Erythroblast (primary cell): Measurements from ENCODE around the gene TMEM198.

Experiments used
- DNase-seq, 2 experiments: peaks; one replicate each; lab custom pipeline; 2025; lab: John Stamatoyannopoulos, UW
- GATA1 ChIP-seq: IDR thresholded peaks from 2 replicates; pipeline ENCODE4 v1.6.1; 2011; ENCODE audit warnings: low read depth, mild to moderate bottlenecking, control low read depth, low read length, moderate library complexity
- POLR2A ChIP-seq: IDR thresholded peaks from 2 replicates; pipeline ENCODE4 v1.6.1; 2011; ENCODE audit warnings: mild to moderate bottlenecking, low read length

The TMEM198 gene

DNA sequence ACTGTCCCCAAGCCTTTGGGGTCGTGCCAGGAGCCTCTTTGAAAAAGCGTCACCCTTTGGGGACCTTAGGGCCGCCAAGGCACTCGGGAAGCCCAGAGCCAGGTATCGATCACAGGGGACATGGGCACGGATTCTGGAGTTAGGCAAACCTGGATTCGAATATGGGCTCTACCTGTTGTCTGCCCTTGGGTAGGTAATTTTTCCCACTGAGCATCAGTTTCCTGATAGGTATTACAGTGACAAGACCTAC lies 9.3 kb downstream of the TMEM198 start:
- no peak for TF ChIP-seq GATA1
- TF ChIP-seq POLR2A = no peak
- no peak for DNase-seq

DNA sequence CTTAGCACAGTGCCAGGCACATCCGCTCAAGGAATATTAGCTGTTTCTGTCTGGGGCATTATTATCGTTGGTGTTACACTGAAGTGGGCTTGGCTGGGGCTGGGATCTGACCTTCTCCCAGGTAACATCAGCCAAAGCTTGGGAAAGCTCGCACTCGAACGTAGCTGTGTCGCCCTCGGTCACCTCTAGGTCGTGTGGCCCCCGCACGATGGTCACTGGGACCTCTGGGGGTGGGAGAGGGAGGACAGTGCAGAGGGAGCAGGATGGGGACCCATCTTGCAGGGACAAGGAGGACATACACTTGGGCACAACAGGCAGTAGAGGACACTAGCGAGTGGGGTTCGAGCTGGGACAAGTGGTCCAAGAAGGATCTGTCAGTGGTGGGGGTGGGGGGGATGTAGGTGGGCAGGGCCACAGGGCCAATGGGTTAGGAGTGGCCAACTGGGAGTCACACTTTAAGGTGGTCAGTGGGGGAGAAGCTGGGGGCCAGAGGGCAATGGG lies 9.7 kb downstream of the TMEM198 start:
- TF ChIP-seq POLR2A (no peak), GATA1 (no peak)
- no peak for DNase-seq

DNA sequence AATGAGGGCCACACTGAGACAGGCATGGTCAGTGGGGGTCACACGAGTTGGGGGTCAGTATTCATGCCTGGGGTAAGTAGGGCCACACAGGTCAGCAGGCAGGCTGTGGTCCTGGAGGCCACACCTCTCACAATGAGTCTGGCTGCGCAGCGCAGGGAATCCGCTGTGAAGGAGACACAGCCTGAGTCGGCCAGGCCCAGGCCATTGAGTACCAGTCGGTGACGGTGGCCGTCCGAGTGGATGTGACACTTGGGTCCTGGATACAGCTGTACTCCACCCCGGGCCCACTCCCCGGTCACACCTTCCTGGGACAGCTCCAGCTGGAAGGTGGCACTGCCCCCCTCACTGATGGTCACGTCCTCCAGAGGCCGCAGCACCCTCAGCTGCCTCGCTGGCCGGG lies 10.5 kb downstream of the TMEM198 start:
- TF ChIP-seq POLR2A (no peak), GATA1 (no peak)
- DNase-seq = no peak

DNA sequence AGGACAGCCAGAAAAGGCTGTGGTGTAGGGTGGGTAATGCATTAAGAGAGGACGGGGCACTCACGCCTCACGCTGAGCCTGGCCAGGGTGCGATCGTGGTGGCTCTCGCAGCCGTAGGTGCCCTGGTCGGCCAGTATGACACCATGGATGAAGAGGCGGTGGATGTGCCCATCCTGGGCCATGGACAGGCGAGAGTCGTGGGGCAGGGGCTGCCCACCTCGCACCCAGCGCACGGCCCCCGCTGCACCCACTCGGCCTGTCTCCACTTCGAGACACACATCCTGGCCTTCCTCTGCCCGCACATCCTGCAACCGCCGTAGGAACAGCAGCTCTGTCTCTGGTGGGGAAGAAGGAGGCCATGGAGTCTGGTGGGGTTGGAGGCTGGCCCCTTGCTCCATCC lies 12.1 kb downstream of the TMEM198 start:
- no peak for DNase-seq
- TF ChIP-seq POLR2A = no peak
- TF ChIP-seq GATA1 = no peak

DNA sequence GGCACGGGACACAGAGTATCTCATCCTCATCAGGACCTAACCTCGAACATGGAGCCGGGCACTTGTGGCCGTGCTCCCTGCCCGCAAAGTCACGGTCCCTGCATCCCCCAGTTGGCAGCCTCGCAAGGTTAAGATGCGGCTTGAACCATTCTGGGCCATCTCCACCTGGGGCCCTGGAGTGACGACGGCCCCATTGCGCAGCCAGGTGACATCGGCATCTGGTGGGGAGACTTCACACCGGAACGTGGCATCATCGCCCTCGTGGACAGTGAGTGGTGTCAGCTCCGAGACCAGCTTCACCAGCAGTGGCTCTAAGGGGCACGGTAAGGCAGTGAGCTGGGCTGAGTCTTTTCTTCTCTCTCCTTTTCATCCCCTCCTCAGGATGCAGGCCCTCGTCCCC lies 12.6 kb downstream of the TMEM198 start:
- DNase-seq = no peak
- TF ChIP-seq POLR2A = no peak
- TF ChIP-seq GATA1 = no peak

DNA sequence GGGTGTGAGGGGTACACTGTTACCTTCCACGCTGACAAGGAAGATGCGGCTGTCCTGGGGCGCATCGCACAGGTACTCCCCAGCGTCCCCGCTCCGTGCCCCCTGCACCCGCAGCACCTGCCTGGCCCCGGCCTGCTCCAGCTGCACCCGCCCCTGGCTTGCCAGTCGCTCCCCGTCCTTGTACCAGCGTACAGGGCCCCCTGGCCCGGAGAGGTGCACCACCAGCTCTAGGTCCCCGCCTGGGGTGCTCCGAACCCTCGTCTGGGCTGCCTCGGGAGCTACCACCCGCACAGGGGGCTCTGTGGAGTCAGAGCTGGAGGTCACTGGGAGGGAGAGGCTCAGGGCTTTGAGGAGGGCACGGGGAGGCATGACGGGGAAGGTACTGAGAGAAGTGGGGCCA lies 13.5 kb downstream of the TMEM198 start:
- TF ChIP-seq POLR2A (no peak), GATA1 (no peak)
- DNase-seq = no peak

DNA sequence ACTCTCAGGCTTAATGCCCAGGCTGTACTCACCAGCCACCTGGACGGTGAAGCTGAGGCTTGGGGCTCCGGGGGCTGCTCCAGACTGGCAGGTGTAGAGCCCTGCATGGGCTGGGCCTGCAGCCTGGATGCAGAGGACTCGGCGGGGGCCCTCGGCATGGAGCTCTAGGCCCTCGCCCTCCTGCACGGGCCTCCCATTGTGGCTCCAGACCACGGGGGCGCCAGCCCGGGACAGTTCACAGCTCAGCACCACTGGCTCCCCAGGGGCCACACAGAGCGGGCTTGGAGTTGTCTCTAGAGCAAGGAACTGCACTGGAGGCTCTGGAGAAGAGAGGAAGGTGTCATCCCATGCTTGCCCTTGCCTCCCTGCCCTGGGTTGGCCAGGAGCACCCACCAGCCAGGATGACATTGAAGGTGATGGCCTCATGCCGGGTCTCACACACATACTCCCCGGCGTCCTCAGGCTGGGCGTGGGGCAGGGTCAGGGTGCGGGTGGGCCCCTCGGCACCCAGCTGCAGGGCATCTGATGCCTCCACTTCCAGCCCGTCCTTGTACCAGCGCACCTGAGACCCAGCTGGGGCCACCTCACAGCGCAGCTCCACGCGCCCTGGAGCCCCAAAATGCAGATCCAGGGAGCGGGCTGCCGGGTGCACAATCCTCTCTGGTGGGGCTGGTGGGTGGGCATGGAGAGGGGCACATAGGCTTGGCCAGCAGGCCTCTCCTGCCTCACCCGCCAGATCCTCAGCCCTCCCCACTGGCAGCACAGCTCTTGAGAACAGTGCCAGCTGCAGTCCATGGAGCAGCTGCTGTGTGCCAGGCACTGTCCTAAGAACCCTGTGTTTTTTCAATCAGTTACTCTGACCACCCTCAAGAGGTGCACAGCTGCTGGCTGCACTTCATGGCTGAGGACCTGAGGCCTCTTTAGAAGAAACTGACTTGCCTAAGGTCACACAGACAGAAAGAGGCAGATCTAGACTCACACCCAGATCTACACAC lies 14.3 kb downstream of the TMEM198 start:
- DNase-seq = no peak
- no peak for TF ChIP-seq POLR2A
- TF ChIP-seq GATA1 = no peak

DNA sequence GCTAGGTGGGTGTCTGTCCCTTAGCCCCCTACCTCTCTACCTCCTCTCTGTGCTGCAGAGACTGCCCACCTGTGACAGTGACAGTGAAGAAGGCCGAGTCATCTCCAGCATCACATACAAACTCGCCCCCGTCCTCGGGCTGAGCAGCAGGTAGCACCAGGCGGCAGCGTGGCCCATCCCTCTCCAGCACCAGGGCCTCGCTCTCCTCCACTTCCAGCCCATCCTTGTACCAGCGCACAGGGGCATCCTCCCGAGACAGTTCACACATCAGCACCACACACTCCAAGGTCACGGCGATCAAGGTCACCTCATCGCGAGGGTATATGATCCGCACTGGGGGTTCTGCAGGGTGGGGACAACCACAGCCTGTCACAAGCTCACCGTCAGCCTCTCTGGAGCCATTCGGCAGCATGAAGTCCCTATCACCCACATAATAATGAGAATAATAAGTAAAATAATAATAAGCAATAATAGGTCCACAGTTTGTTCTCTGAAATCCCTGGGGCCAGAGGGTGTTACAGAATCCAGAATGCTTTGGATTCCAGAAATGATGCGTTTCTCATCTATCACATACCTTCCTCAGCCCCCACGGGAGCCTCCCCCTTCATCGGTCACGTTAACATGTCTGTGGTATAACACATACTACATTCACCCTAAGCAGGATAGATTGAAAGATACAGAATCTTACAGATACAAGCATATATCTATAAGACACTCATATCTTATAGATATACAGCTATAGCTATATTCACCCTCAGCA lies 15.5 kb downstream of the TMEM198 start:
- DNase-seq = no peak
- TF ChIP-seq GATA1 (no peak), POLR2A (no peak)

DNA sequence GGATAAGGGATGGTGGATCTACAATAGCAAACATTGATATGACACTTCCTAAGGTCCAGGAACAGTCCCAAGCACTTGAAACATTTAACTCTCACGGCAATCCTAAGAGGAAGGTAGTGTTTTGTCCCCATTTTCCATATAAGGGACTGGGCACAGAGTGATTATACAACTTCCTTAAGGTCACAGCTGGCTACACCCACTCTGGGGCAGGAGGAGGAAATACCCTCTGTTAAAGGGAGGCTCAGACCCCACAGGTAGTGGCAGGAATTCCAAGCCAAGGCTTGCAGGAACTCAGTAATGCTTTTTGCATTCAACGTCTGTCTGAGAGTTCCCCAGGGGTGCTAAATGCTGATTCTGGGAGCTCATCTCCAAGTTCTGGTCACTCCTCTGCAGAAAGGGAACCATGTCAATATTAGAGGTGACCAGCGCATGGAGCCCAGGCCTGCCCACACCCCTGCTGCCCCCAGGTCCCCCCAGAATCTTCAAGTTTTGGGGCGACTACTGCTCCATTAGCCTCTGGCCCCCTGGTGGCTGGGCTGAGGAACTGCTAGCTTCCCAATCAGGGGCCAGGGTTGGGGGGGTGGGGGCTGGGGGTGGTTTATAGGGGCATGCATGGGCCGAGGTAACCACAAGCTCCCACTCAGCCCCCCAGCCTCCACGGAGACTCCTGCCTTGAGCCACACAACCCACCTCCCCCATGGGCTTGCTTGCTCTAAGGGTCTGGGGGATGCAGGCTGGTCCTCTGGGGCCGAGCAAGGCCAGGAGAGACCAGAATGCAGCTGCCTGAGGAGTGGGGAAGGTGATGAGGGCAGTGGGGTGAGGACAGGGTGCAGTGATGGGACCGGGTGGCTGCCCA lies 16.4 kb downstream of the TMEM198 start:
- TF ChIP-seq POLR2A = no peak
- no peak for TF ChIP-seq GATA1
- peak; percentile 14 to 38 for DNase-seq

DNA sequence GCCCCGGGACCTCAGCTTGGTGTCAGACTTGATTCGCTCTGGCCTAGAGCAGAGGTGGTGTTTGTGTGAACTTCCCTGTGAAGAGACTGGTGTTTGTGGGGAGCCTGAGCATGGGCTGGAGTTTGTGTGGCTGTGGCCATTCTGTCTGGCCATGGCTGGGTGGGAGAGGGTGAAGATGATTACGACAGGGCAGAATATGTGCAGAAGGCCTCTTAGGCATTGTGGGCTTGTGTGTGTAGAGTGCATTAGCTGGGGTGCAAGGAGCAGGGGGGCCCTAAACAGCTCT lies 17.0 kb downstream of the TMEM198 start:
- no peak for DNase-seq
- no peak for TF ChIP-seq POLR2A
- no peak for TF ChIP-seq GATA1

DNA sequence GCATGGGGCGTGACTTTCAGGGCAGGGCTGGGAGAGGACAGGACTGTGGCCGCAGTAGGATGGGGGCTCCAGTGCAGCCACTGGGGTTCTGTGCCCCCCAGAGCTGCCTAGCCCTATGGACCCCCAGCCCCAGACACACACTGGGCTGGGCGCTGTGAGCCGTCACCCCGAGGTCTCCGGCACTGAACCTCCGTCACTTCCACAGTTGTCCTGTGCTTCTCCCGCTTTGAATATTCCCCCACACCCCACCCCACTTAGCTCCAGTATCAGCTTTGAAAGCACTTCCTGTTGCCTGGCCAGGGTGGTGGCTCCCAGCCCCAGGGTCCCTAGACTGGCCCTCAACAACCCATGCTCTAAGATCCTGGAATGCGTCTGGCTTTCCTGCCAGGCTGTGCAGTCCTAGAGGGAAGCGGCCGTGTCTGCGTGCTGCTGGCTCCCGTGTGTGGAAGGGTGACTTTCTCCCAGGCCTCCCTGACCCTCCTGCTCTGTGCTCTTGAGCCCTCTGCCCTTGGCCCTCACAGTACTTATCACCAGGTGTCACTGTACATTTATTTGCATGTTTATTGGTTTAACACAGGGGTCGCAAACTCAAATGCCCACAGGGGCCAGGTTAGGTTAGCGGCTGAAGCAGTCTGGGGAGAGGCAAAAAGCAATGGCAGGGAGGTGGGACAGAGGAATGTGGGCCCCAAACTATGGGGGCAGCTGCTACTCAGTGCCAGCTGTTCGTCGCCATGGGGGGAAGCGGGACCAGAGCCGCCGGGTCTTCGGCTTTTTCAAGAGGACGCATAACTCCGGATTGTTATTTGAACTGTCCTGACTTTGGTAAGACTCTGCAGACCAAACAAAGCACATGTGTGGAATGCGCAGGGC lies 17.6 kb downstream of the TMEM198 start:
- DNase-seq = no peak
- TF ChIP-seq POLR2A (no peak), GATA1 (no peak)

DNA sequence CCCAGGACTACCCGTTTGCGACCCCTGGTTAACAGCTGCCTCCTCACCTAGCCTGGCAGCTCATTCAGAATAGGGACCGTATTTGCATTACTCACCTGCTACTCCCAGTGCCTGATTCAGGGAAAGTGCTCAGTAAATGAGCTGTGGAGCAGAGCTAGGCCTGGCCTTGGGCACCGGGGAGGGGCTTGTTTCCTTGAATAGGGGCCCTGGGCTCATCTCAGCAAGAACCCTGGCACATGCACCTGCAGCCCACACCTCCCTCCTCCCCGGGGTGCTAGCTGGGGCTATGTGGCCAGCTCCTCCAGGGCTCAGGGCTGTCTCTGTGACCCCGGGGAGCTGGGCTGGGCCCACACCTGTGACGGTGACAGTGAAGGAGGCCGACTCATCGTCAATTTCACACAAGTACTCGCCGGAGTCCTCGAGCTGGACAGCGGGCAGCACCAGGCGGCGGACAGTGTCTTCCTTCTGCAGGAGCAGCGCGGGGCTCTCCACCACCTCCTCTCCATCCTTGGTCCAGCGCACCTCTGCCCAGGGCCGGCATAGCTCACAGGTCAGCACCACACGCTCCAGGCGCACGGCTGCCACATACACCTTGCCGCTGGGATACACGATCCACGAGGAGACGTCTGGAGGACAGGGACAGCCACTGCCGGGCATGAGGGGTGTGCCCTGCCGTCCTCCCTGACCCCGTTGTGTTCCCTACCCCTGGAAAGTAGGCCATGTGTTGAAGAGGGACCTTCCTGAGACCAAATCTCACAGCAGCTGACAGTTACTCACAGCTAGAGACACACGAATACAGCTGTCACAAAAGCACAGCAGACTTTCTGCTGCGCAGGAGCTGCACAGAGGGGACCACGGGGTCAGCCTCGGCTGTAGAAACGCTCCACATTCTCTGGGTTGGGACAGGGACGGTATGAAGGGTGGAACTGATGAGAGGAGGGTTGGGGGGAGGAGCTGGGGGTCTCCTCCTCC lies 18.5 kb downstream of the TMEM198 start:
- no peak for DNase-seq
- no peak for TF ChIP-seq POLR2A
- TF ChIP-seq GATA1 = no peak
